Endometrial microvascular endothelial cells (primary cell): Measurements from ENCODE around the gene SPINK2. TPM values are rescaled to one million over a fixed set of nuclear protein-coding genes. Genes with fewer than 3 reads are reported as not detected.

ENCODE experiments used
- in situ Hi-C: cut with HindIII; loops from 2 replicates; pipeline ENCODE4 v1.10.0; 2017; ENCODE audit warnings: low sequenced_read_pairs, low pct_unique_long_range_greater_than_20kb; ENCODE audit errors: inconsistent ontology term
- total RNA-seq: library from RNA; depleted of rRNA; stranded (reverse); fragments of >200 nt; gene quantifications from one replicate; pipeline ENCODE4 v1.2.3, GENCODE V29; 2015; ENCODE audit errors: inconsistent ontology term

The SPINK2 gene, protein sequence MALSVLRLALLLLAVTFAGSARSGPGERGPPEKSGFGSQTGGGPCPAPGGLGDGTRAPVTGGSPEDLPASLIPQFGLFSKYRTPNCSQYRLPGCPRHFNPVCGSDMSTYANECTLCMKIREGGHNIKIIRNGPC
- total RNA-seq: not detected

DNA sequence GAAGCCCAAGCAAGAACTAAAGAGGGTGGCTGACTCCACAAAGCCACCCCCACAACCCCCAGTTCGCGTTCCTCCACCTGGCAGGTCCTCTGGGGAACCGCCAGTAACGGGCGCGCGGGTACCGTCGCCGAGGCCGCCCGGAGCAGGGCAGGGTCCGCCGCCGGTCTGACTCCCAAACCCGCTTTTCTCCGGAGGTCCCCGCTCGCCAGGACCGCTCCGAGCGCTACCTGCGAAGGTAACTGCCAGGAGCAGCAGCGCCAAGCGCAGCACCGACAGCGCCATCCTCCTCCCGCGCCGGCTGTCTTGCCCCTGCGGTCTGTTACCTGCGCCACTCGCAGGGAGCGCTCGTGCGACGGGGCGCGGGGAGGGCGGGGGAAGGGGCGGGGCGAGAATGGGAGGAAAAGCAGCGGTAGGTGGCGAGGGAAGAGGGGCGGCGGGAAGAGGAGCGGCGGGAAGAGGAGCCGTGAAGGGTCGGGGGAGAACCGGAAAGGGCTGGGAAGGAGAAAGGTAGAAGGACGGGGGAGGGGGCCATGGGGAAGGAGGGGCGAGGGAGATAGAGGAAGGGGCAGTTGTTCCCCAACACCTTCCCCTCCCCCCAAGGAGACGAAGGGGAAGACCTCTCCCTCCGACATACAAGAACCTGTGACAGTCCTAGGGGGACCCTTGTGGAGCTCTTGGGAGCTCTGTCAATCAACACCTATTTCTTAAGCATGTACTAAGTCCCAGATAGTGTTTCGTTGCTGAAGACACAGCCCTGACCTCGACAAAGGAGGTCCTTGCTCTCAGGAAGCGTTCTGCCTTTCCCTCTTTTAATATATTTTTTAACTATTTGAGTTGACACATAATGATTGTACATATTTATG, at the start of gene SPINK2:
SPINK2 (minus strand) TSS at position 321 of the 863 bp plus-strand sequence; CDS start at position 282, 39 bp downstream.
- in situ Hi-C loops: no loop called here

- in situ Hi-C loops: no loop called here
These were observed 49.4 kb upstream of the SPINK2 start for GRCh38 chr4:56870946-56871345.

DNA sequence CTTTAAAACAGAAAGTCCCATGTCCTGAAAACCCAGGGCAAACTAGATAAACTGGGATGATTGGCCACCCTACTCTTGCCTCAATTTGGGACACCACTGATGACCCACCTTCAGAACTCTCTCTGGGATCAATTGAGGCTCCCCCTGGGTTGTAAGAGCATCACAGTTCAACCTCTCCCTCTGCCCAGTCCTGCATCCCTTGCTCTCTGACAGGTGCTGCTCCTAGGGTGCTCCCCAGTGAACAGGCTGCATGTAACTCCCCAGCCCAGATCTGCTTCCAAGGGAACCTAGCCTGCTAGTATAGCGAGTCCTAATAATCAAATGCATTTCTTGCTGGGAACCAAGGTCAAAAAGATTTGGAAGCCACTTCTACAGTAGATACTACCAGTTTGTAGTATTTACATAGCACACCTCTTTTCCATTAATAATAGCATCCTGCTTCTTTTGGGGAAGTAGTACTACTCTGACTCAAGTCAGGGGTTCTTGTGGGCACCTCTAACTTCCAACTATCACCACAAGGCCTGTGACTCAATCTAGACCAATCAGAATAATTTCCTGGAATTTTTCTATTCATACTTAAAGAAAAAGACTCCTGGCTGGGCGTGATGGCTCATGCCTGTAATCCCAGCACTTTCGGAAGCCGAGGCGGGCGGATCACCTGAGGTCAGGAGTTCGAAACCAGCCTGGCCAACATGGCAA, 42.1 kb upstream of the SPINK2 start:
- in situ Hi-C loops: no loop called here

DNA sequence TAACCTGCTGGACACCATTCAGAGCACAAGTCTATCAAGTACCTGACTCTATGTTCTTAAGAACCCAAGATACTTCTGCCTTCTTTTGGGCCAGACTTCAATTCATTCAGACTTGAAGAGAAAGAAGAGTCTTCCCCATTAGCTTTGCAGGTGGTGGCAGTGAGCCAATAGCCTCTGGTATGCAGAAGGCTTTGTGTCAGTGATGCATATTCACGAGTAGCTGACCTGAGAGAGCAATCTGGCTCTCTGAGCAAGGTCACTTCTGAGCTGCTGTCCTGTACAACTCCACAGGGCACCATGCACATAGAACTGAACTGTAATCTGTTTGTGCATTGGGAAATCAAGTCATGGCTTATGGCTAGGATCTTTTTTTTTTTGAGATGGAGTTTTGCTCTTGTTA, 39.9 kb upstream of the SPINK2 start:
- in situ Hi-C loops: no loop called here

- in situ Hi-C loops: no loop called here
These were observed 39.3 kb upstream of the SPINK2 start for GRCh38 chr4:56860781-56861180.

DNA sequence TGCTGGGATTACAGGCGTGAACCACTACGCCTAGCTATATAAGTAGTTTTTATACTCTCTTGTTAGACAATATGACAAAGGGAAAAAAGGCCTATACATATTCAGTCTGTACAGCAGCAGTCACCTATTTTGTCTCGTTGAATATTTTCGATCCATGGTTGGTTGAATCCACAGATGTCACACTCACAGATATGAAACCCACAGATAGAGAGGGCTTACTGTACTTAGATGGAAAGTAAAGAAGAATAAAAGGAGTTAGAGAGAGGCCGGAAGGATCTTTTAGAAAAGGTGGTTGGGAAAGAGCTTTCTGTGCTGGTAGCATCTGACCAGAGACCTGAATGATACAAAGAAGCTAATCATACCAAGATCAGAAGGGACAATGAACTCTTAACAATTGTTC, 38.3 kb upstream of the SPINK2 start:
- in situ Hi-C loops: no loop called here

GRCh38 chr4:56857601-56858309, 36.3 kb upstream of the SPINK2 start:
- in situ Hi-C loops: no loop called here

DNA sequence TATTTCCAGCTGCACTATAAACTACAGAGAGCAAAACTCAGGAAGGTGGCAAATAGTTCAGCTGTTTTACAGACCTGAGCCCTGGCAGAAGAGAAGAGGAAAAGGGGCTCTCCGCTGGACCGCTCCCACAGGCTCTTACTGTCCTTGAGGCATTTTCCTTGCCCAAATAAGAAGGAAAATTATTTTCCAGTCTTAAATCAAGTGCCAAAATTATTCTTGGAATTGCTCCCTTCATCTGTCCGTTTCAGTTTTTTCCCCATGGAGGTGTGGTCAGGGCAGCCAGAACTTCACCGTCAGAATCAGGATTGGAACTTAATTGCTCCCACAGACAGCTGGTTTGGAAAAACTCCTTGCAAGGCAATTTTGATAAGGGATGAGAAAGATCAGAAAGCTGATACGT, 35.2 kb upstream of the SPINK2 start:
- in situ Hi-C loops: no loop called here

GRCh38 chr4:56850910-56851309, 29.4 kb upstream of the SPINK2 start:
- in situ Hi-C loops: no loop called here

GRCh38 chr4:56844802-56845580, 23.5 kb upstream of the SPINK2 start:
- in situ Hi-C loops: no loop called here

DNA sequence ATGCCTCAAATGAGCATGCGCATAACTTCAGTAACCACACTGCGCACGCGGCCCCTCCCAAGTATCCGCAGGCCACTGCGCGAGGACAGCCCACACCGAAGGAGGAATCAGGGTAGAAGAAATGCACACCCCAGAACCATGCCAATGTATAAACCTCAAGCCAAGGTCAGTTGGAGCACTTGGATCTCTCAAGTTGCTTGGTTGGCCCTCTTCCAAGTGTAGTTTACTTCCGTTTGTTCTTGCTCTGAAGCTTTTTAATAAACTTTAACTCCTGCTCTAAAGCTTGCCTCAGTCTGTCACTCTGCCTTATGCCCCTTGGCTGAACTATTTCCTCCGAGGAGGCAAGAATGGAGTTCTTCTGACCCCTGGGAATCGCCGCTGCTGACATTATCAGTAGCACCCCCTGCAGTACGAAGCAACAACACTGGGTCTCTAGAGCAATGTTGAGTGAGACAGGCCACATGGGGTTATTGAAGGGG, 22.0 kb upstream of the SPINK2 start:
- in situ Hi-C loops: no loop called here

DNA sequence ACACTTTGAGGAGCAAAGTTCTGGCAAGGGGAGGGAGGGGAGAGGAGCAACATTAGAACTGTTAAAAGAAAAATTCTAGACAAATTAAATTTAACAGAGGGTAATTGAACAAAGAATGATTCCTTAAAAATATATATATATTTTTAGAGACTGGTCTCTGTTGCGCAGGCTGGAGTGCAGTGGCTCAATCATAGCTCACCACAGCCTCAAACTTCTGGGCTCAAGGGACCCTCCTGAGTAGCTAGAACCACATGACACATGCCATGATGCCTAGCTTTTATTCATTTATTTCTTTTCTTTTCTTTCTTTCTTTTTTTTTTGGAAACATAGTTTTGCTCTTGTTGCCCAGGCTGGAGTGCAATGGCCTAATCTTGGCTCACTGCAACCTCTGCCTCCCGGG, 19.1 kb upstream of the SPINK2 start:
- in situ Hi-C loops: no loop called here

- in situ Hi-C loops: no loop called here
These were observed 7.5 kb upstream of the SPINK2 start for GRCh38 chr4:56828784-56829535.

GRCh38 chr4:56823933-56824600, 2.6 kb upstream of the SPINK2 start:
- in situ Hi-C loops: no loop called here

GRCh38 chr4:56818797-56819196, 2.7 kb downstream of the SPINK2 start:
- in situ Hi-C loops: no loop called here

GRCh38 chr4:56817840-56818491, 3.5 kb downstream of the SPINK2 start:
- in situ Hi-C loops: no loop called here

DNA sequence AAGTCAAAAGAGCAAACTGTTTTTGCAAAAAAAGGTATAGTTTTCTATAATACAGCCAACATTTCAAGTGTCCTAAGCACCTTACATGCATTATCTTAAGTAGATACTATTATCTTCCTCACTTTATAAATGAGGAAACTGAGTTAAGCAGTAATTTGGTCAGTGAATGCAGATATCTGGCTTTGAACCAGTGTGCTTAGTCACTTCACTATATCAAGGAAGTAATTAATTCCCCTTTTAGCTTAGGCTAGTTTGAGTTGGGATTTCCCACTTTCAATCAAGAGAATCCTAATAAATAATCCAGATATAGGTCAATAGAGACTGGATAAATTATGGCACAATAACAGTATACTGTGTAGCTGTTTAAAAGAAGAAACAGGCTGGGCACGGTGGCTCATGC, 14.8 kb downstream of the SPINK2 start:
- in situ Hi-C loops: no loop called here
